WTC11 (cell line): ENCODE results near the gene GSG1L. TPM values are rescaled to one million over a fixed set of nuclear protein-coding genes. Genes with fewer than 3 reads are reported as not detected.

Experiments
- ATAC-seq: fragments of 200-7000 bp; cut with Tn5 transposase; 2 replicates; pipeline ENCODE4 v1.10.0; 2021; ENCODE audit warnings: mild to moderate bottlenecking, moderate library complexity
- CTCF ChIA-PET: fragments of 300-600 bp; sonication (Branson Sonifier 250); formaldehyde crosslinking; loops from one replicate; lab custom pipeline; 2021; ENCODE audit warnings: antibody characterized with exemption; lab: Charles Lee
- POLR2A ChIA-PET: fragments of 350-600 bp; sonication (Branson Sonifier 250); formaldehyde crosslinking; loops from one replicate; lab custom pipeline; 2021; ENCODE audit warnings: antibody characterized with exemption; lab: Charles Lee
- DNase-seq: peaks from one replicate; pipeline ENCODE4 v3.0.0; 2021; ENCODE audit warnings: low spot score
- H3K27ac Mint-ChIP-seq: 2 replicates; pipeline ENCODE4 v1.8.0; 2021; ENCODE audit warnings: mixed read lengths
- H3K27me3 Mint-ChIP-seq: 2 replicates; pipeline ENCODE4 v1.8.0; 2021; ENCODE audit warnings: low read depth, mild to moderate bottlenecking, moderate library complexity, mixed read lengths
- H3K36me3 Mint-ChIP-seq: 2 replicates; pipeline ENCODE4 v1.8.0; 2021; ENCODE audit warnings: mixed read lengths
- H3K4me1 Mint-ChIP-seq: 2 replicates; pipeline ENCODE4 v1.8.0; 2022; ENCODE audit warnings: mixed read lengths
- H3K4me3 Mint-ChIP-seq: 2 replicates; pipeline ENCODE4 v1.8.0; 2021; ENCODE audit warnings: mild to moderate bottlenecking, moderate library complexity, mixed read lengths
- H3K9me3 Mint-ChIP-seq: 2 replicates; pipeline ENCODE4 v1.8.0; 2021; ENCODE audit warnings: mixed read lengths
- ATF1 ChIP-seq: sonication (generic); formaldehyde crosslinking; IDR thresholded peaks from 2 replicates; pipeline ENCODE4 v1.8.1; 2023; ENCODE audit warnings: mild to moderate bottlenecking, moderate library complexity, missing genetic modification reagents
- CREB1 ChIP-seq: sonication (generic); formaldehyde crosslinking; IDR thresholded peaks from 2 replicates; pipeline ENCODE4 v1.8.0; 2023; ENCODE audit warnings: mild to moderate bottlenecking, missing genetic modification reagents
- CREM ChIP-seq: sonication (generic); formaldehyde crosslinking; IDR thresholded peaks from 2 replicates; pipeline ENCODE4 v1.8.1; 2022; ENCODE audit warnings: mild to moderate bottlenecking, missing genetic modification reagents, moderate library complexity
- ESRRA ChIP-seq: sonication (generic); formaldehyde crosslinking; IDR thresholded peaks from 2 replicates; pipeline ENCODE4 v1.8.1; 2022; ENCODE audit warnings: mild to moderate bottlenecking, missing genetic modification reagents, borderline replicate concordance
- GRHL2 ChIP-seq: fragments of 250-450 bp; sonication (Bioruptor Pico); IDR thresholded peaks from 2 replicates; pipeline ENCODE4 v1.8.0; 2022; ENCODE audit warnings: mild to moderate bottlenecking, moderate library complexity; ENCODE audit not compliant: insufficient replicate concordance, severe bottlenecking
- KAT7 ChIP-seq: sonication (generic); formaldehyde crosslinking; IDR thresholded peaks from 2 replicates; pipeline ENCODE4 v1.8.1; 2023; ENCODE audit warnings: missing genetic modification reagents, mild to moderate bottlenecking, borderline replicate concordance
- MLX ChIP-seq: sonication (generic); formaldehyde crosslinking; IDR thresholded peaks from 2 replicates; pipeline ENCODE4 v1.8.1; 2023; ENCODE audit warnings: mild to moderate bottlenecking, missing genetic modification reagents, moderate library complexity
- MYBL2 ChIP-seq: sonication (generic); formaldehyde crosslinking; IDR thresholded peaks from 2 replicates; pipeline ENCODE4 v1.8.1; 2023; ENCODE audit warnings: mild to moderate bottlenecking, moderate library complexity, missing genetic modification reagents
- PRRX2 ChIP-seq: fragments of 250-450 bp; sonication (Bioruptor Pico); IDR thresholded peaks from 2 replicates; pipeline ENCODE4 v1.8.0; 2021; ENCODE audit warnings: mild to moderate bottlenecking
- RELA ChIP-seq: sonication (generic); formaldehyde crosslinking; IDR thresholded peaks from 2 replicates; pipeline ENCODE4 v1.8.1; 2022; ENCODE audit warnings: missing genetic modification reagents, mild to moderate bottlenecking, borderline replicate concordance
- TP53 ChIP-seq: sonication (generic); formaldehyde crosslinking; IDR thresholded peaks from 2 replicates; pipeline ENCODE4 v1.8.1; 2023; ENCODE audit warnings: mild to moderate bottlenecking, missing genetic modification reagents
- USF2 ChIP-seq: sonication (generic); formaldehyde crosslinking; IDR thresholded peaks from 2 replicates; pipeline ENCODE4 v1.8.1; 2023; ENCODE audit warnings: mild to moderate bottlenecking, missing genetic modification reagents, moderate library complexity
- ZBTB21 ChIP-seq: sonication (generic); formaldehyde crosslinking; IDR thresholded peaks from 2 replicates; pipeline ENCODE4 v1.8.1; 2023; ENCODE audit warnings: mild to moderate bottlenecking, missing genetic modification reagents, borderline replicate concordance
- ZNF138 ChIP-seq: sonication (generic); formaldehyde crosslinking; conservative IDR thresholded peaks from 2 replicates; pipeline ENCODE4 v1.8.1; 2022; ENCODE audit warnings: mild to moderate bottlenecking, moderate library complexity, missing genetic modification reagents
- ZNF219 ChIP-seq: sonication (generic); formaldehyde crosslinking; IDR thresholded peaks from 2 replicates; pipeline ENCODE4 v1.8.0; 2023; ENCODE audit warnings: missing genetic modification reagents, mild to moderate bottlenecking, borderline replicate concordance
- total RNA-seq: library from RNA; stranded (reverse); gene quantifications from 3 replicates; pipeline ENCODE4 v1.2.3, GENCODE V29; 2021
- TF ChIP-seq, protein P1 (sequence below): sonication (generic); formaldehyde crosslinking; IDR thresholded peaks from 2 replicates; pipeline ENCODE4 v1.8.0; 2022; ENCODE audit warnings: mild to moderate bottlenecking, missing genetic modification reagents
- TF ChIP-seq, protein P2 (sequence below): sonication (generic); formaldehyde crosslinking; IDR thresholded peaks from 2 replicates; pipeline ENCODE4 v1.8.0; 2022; ENCODE audit warnings: missing genetic modification reagents
- TF ChIP-seq, protein P3 (sequence below): sonication (generic); formaldehyde crosslinking; IDR thresholded peaks from 2 replicates; pipeline ENCODE4 v1.8.1; 2023; ENCODE audit warnings: mild to moderate bottlenecking, missing genetic modification reagents, borderline replicate concordance
- TF ChIP-seq, protein P4 (sequence below): sonication (generic); formaldehyde crosslinking; IDR thresholded peaks from 2 replicates; pipeline ENCODE4 v1.8.0; 2023; ENCODE audit warnings: missing genetic modification reagents
- TF ChIP-seq, protein P5 (sequence below): fragments of 250-450 bp; sonication (Bioruptor Pico); IDR thresholded peaks from 2 replicates; pipeline ENCODE4 v1.8.0; 2021; ENCODE audit warnings: mild to moderate bottlenecking

GSG1L gene
- total RNA-seq, 1 experiment from 2014 or later: 0.28 TPM

- TF ChIP-seq, protein P1, sequence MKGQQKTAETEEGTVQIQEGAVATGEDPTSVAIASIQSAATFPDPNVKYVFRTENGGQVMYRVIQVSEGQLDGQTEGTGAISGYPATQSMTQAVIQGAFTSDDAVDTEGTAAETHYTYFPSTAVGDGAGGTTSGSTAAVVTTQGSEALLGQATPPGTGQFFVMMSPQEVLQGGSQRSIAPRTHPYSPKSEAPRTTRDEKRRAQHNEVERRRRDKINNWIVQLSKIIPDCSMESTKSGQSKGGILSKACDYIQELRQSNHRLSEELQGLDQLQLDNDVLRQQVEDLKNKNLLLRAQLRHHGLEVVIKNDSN (CRISPR knock-in tag): no peak
- TF ChIP-seq ESRRA (CRISPR knock-in tag): no peak
- no peak for TF ChIP-seq MYBL2
- no peak for TF ChIP-seq PRRX2 (CRISPR knock-in tag)
- TF ChIP-seq CREB1: no peak
- TF ChIP-seq TP53 (CRISPR knock-in tag): no peak
- TF ChIP-seq ZNF138 (CRISPR knock-in tag): no peak
- no peak for TF ChIP-seq ATF1 (CRISPR knock-in tag)
- TF ChIP-seq, protein P2, sequence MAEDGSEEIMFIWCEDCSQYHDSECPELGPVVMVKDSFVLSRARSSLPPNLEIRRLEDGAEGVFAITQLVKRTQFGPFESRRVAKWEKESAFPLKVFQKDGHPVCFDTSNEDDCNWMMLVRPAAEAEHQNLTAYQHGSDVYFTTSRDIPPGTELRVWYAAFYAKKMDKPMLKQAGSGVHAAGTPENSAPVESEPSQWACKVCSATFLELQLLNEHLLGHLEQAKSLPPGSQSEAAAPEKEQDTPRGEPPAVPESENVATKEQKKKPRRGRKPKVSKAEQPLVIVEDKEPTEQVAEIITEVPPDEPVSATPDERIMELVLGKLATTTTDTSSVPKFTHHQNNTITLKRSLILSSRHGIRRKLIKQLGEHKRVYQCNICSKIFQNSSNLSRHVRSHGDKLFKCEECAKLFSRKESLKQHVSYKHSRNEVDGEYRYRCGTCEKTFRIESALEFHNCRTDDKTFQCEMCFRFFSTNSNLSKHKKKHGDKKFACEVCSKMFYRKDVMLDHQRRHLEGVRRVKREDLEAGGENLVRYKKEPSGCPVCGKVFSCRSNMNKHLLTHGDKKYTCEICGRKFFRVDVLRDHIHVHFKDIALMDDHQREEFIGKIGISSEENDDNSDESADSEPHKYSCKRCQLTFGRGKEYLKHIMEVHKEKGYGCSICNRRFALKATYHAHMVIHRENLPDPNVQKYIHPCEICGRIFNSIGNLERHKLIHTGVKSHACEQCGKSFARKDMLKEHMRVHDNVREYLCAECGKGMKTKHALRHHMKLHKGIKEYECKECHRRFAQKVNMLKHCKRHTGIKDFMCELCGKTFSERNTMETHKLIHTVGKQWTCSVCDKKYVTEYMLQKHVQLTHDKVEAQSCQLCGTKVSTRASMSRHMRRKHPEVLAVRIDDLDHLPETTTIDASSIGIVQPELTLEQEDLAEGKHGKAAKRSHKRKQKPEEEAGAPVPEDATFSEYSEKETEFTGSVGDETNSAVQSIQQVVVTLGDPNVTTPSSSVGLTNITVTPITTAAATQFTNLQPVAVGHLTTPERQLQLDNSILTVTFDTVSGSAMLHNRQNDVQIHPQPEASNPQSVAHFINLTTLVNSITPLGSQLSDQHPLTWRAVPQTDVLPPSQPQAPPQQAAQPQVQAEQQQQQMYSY: no peak
- no peak for TF ChIP-seq CREM (CRISPR knock-in tag)
These were observed 80.3 kb downstream of the GSG1L start (continued) for GRCh38 chr16:27983244-27983643.

DNA sequence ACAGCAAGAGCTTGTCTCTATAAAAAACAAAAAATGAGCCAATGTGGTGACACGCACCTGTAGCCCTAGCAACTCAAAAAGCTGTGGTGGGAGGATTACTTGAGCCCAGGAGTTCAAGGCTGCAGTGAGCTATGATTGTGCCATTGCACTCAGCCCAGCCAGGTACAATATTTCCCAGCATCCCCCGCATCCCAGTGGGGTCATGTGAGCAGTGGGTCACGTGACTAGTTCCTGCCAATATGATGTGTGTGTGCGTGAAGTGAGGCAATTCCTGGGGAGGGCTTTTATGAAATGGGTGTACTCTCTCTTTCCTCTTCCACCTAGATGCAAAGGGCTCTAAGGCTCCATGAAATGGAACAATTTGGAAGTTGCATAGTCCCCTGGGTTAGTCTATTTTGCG, 81.3 kb downstream of the GSG1L start:
- CTCF ChIA-PET: interaction anchor here (1.5 to 1.6 kb wide), 2 partner anchors 9 to 88 kb away, joined by 5 to 10 read pairs; no protein-coding TSS in a partner anchor

More for the DNA sequence above, 81.3 kb downstream of the GSG1L start:
- ATAC-seq: no peak
- no peak overlapping the region for H3K27ac Mint-ChIP-seq
- no peaks in the 10 kb centered on the region for H3K4me1 Mint-ChIP-seq
- peaks cover 8% of the 10 kb centered on the region for H3K9me3 Mint-ChIP-seq
- no peak for DNase-seq
- H3K4me3 Mint-ChIP-seq: no peak overlapping the region
- no peaks in the 10 kb centered on the region for H3K36me3 Mint-ChIP-seq
- TF ChIP-seq, protein P3, sequence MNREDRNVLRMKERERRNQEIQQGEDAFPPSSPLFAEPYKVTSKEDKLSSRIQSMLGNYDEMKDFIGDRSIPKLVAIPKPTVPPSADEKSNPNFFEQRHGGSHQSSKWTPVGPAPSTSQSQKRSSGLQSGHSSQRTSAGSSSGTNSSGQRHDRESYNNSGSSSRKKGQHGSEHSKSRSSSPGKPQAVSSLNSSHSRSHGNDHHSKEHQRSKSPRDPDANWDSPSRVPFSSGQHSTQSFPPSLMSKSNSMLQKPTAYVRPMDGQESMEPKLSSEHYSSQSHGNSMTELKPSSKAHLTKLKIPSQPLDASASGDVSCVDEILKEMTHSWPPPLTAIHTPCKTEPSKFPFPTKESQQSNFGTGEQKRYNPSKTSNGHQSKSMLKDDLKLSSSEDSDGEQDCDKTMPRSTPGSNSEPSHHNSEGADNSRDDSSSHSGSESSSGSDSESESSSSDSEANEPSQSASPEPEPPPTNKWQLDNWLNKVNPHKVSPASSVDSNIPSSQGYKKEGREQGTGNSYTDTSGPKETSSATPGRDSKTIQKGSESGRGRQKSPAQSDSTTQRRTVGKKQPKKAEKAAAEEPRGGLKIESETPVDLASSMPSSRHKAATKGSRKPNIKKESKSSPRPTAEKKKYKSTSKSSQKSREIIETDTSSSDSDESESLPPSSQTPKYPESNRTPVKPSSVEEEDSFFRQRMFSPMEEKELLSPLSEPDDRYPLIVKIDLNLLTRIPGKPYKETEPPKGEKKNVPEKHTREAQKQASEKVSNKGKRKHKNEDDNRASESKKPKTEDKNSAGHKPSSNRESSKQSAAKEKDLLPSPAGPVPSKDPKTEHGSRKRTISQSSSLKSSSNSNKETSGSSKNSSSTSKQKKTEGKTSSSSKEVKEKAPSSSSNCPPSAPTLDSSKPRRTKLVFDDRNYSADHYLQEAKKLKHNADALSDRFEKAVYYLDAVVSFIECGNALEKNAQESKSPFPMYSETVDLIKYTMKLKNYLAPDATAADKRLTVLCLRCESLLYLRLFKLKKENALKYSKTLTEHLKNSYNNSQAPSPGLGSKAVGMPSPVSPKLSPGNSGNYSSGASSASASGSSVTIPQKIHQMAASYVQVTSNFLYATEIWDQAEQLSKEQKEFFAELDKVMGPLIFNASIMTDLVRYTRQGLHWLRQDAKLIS (CRISPR knock-in tag): no peak
- TF ChIP-seq, protein P4, sequence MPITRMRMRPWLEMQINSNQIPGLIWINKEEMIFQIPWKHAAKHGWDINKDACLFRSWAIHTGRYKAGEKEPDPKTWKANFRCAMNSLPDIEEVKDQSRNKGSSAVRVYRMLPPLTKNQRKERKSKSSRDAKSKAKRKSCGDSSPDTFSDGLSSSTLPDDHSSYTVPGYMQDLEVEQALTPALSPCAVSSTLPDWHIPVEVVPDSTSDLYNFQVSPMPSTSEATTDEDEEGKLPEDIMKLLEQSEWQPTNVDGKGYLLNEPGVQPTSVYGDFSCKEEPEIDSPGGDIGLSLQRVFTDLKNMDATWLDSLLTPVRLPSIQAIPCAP (CRISPR knock-in tag): no peak
- TF ChIP-seq, protein P1 (CRISPR knock-in tag): peak; percentile 94
- TF ChIP-seq ZBTB21 (CRISPR knock-in tag) (no peak), TP53 (CRISPR knock-in tag) (no peak), RELA (CRISPR knock-in tag) (no peak), ZNF219 (CRISPR knock-in tag) (no peak), MLX (CRISPR knock-in tag) (no peak), USF2 (CRISPR knock-in tag) (peak; percentile 93), KAT7 (no peak), GRHL2 (no peak)
- TF ChIP-seq, protein P5, sequence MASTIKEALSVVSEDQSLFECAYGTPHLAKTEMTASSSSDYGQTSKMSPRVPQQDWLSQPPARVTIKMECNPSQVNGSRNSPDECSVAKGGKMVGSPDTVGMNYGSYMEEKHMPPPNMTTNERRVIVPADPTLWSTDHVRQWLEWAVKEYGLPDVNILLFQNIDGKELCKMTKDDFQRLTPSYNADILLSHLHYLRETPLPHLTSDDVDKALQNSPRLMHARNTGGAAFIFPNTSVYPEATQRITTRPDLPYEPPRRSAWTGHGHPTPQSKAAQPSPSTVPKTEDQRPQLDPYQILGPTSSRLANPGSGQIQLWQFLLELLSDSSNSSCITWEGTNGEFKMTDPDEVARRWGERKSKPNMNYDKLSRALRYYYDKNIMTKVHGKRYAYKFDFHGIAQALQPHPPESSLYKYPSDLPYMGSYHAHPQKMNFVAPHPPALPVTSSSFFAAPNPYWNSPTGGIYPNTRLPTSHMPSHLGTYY (CRISPR knock-in tag): no peak
- POLR2A ChIA-PET: no interaction called here
- H3K27me3 Mint-ChIP-seq: no peaks in the 10 kb centered on the region; the same call in none of the 2 replicates
